Left ventricle myocardium inferior (tissue), 1 donor: ENCODE data around the gene RC3H2. TPM values are rescaled to one million over a fixed set of nuclear protein-coding genes. Genes with fewer than 3 reads are reported as not detected.
"Not testable (repeated sequence)": the region's sequence is repeated elsewhere in the genome, so short reads cannot be mapped to it uniquely, and the experiment has no call there.

Source experiments
- DNase-seq: peaks from one replicate; pipeline ENCODE4 v3.0.0-alpha.2; 2020
- H3K27ac ChIP-seq: fragments of 200-600 bp; replicated peaks from 2 replicates; pipeline ENCODE4 v1.8.0; 2021
- H3K27me3 ChIP-seq: fragments of 200-600 bp; 2 replicates; pipeline ENCODE4 v1.8.0; 2021; ENCODE audit warnings: low read depth
- H3K36me3 ChIP-seq: fragments of 200-600 bp; 2 replicates; pipeline ENCODE4 v1.8.0; 2021
- H3K4me1 ChIP-seq: fragments of 200-600 bp; 2 replicates; pipeline ENCODE4 v1.8.0; 2021
- H3K4me3 ChIP-seq: fragments of 200-600 bp; 2 replicates; pipeline ENCODE4 v1.8.0; 2021; ENCODE audit warnings: mild to moderate bottlenecking, moderate library complexity
- H3K9me3 ChIP-seq: fragments of 200-600 bp; replicated peaks from 2 replicates; pipeline ENCODE4 v1.8.0; 2021
- intact Hi-C: fragments of 100-400 bp; cut with micrococcal nuclease; formaldehyde crosslinking; loops from one replicate; pipeline ENCODE4 v1.11.0; 2022
- total RNA-seq: library from RNA; stranded (reverse); fragmentation: NEBNext Ultra II Directional; extraction: Animal tissue kit (Norgen Biotek cat#: 25700); gene quantifications from one replicate; pipeline ENCODE4 v1.2.1, GENCODE V29; 2021
- TF ChIP-seq, protein P1 (sequence below): fragments of 200-600 bp; IDR thresholded peaks from 2 replicates; pipeline ENCODE4 v1.8.0; 2021; ENCODE audit warnings: antibody characterized with exemption, mild to moderate bottlenecking, borderline replicate concordance
- donor health status: DM: no; HTN: yes; CAD: no; lungs with severe emphysema.

The RC3H2 gene
- total RNA-seq, 1 donor from 2014 or later, result 37.7 TPM

DNA sequence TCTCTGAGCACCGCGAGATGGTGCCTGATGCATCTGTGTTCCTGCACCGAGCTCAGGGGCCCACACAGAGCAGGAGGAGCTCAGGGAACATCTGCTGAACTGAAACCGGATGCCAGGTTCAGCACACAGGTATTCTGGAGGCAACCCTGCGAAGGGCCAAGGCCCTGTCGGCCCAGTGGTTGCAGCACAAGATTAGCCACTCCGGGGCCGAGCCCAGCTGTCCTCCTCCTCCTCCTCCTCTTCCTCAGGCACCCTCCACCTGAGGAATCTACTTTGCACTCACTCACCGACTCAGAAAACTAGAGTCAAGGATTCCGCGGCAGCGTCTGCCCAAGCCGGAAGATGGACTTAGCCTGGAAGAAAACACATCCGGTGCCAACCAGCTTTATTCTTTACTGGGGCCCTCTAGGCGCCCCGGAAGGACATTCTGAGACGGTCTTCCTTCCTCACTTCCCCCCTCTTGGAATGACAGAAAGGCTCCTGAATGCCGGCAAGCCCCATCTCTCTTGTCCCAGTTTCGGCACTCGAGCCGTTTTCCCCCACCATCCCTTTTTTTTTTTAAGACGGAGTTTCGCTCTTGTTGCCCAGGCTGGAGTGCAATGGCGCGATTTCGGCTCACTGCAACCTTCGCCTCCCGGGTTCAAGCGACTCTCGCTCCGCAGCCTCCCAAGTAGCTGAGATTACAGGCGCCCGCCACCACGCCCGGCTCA lies 8.0 kb upstream of the RC3H2 start, which contains the start of gene ZBTB6:
TSS of gene ZBTB6 (minus strand) at position 360 of the 710 bp plus-strand sequence. CDS start 1,251 bp downstream, outside the sequence.
- DNase-seq, result peak; percentile 64
- Histone ChIP-seq H3K27ac (peak within 1 kb of the TSS; percentile 88), H3K27me3 (no peaks in the 10 kb centered on the region), H3K4me1 (peaks cover 28% of the 10 kb centered on the region), H3K36me3 (peaks cover 23% of the 10 kb centered on the region), H3K9me3 (no peaks in the 10 kb centered on the region), H3K4me3 (peak within 1 kb of the TSS; percentile 89)
- intact Hi-C loops, result no loop called here
- TF ChIP-seq, protein P1, sequence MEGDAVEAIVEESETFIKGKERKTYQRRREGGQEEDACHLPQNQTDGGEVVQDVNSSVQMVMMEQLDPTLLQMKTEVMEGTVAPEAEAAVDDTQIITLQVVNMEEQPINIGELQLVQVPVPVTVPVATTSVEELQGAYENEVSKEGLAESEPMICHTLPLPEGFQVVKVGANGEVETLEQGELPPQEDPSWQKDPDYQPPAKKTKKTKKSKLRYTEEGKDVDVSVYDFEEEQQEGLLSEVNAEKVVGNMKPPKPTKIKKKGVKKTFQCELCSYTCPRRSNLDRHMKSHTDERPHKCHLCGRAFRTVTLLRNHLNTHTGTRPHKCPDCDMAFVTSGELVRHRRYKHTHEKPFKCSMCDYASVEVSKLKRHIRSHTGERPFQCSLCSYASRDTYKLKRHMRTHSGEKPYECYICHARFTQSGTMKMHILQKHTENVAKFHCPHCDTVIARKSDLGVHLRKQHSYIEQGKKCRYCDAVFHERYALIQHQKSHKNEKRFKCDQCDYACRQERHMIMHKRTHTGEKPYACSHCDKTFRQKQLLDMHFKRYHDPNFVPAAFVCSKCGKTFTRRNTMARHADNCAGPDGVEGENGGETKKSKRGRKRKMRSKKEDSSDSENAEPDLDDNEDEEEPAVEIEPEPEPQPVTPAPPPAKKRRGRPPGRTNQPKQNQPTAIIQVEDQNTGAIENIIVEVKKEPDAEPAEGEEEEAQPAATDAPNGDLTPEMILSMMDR, result no peak

DNA sequence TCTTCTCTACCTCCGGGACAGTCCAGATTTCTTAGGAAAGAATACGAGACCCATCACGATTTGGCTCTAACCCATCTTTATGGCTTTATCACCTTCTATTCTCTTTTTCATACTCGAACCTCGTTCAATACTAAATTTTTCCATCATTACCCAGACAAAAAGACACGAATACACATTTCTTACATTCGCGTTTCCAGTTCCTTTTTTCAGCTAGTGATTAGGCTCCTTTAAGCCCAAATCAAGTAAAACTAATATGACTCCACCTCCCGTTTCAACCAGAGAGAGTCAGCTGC lies 7.5 kb upstream of the RC3H2 start:
- H3K9me3 ChIP-seq, result no peaks in the 10 kb centered on the region
- peak overlapping the region; percentile 89 for H3K4me3 ChIP-seq
- H3K4me1 ChIP-seq, result peaks cover 28% of the 10 kb centered on the region
- peak overlapping the region; percentile 88 for H3K27ac ChIP-seq
- no peak for DNase-seq
- intact Hi-C loops, result no loop called here
- H3K27me3 ChIP-seq, result no peaks in the 10 kb centered on the region
- TF ChIP-seq, protein P1, result no peak
- peaks cover 23% of the 10 kb centered on the region for H3K36me3 ChIP-seq

DNA sequence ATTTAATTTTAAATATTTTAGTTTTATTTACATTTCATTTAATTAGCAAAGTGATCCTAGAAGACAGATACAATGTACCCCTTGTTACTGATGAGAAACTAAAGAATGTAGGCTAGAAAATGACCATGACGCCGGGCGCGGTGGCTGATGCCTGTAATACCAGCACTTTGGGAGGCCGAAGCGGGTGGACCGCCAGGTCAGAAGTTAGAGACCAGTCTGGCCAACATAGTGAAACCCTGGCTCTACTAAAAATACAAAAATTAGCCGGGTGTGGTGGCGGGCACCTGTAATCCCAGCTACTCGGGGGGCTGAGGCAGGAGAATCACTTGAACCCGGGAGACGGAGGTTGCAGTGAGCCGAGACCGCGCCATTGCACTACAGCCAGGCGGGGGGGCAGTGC lies 963 bp upstream of the RC3H2 start:
- Histone ChIP-seq H3K4me1 (peaks cover 40% of the 10 kb centered on the region), H3K36me3 (peaks cover 17% of the 10 kb centered on the region)
- H3K27me3 ChIP-seq, DNase-seq, H3K27ac ChIP-seq, H3K4me3 ChIP-seq, intact Hi-C loops, H3K9me3 ChIP-seq: not testable (repeated sequence)

DNA sequence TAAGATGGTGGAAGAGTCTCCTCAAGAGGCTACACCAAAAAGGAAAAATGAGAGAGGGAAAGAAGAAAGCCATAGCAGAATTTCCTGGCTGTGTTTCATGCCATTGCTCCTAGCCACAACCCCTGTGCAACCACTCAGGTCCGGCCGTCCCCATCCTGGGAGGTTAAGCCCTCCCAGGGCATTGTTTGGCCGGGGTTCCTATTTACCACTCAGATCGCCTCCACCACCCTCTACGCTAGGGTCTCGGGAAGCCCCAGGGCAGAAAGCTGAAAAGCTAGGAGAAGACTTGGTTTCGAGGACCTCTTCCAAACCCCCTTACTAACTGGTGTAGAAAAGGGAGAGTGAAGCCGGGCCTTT lies 715 bp downstream of the RC3H2 start:
- peak overlapping the region; percentile 86 for H3K4me3 ChIP-seq
- intact Hi-C loops, result no loop called here
- peak overlapping the region; percentile 95 for H3K27ac ChIP-seq
- no peaks in the 10 kb centered on the region for H3K9me3 ChIP-seq
- TF ChIP-seq, protein P1, result no peak
- no peaks in the 10 kb centered on the region for H3K27me3 ChIP-seq
- no peak for DNase-seq
- peaks cover 3% of the 10 kb centered on the region for H3K36me3 ChIP-seq
- H3K4me1 ChIP-seq, result peaks cover 56% of the 10 kb centered on the region

DNA sequence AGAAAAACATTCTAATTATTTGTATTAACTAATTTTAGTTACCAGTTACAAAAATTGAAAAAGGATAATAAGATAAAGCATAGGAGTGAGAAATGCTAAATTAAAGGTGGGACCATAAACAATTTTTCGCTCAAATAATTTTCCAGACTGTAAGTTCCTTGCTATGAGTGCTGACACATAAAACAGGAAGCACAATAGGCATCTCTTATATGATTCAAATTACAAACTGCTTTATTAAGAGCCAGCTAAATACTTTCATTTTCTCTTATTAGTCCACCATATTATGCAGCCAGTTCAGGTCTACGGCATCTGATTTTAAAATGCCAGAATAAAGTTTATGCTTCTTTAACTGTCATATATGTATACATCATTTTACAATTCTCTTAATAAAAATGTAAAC lies 4.4 kb downstream of the RC3H2 start:
- intact Hi-C loops, result no loop called here
- Histone ChIP-seq H3K27ac (no peak overlapping the region), H3K9me3 (no peaks in the 10 kb centered on the region), H3K4me1 (peaks cover 79% of the 10 kb centered on the region), H3K36me3 (peaks cover 16% of the 10 kb centered on the region), H3K4me3 (no peak overlapping the region), H3K27me3 (no peaks in the 10 kb centered on the region)
- no peak for DNase-seq
- TF ChIP-seq, protein P1, result no peak

DNA sequence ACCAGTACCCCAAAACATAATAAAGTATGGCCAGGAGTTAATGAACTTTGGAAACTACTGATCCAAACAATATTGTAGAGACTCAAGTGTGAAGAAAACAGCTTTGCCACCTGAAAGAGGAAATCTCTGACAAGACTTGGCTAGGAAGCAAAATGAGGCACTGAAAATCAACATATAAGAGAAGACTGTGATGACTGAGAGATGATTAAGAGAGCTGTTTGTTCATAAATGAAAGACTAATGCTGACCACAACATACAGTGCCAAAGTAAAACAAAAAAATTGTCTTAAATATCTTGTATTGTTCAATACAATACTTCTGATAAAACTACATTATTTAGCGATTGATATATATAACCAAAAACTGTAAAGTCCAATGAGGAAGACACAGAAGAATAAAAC lies 7.2 kb downstream of the RC3H2 start:
- Histone ChIP-seq H3K27ac (no peak overlapping the region), H3K4me1 (peaks cover 58% of the 10 kb centered on the region), H3K27me3 (no peaks in the 10 kb centered on the region), H3K4me3 (no peak overlapping the region), H3K9me3 (no peaks in the 10 kb centered on the region), H3K36me3 (peaks cover 43% of the 10 kb centered on the region)
- DNase-seq, result no peak
- TF ChIP-seq, protein P1, result no peak
- intact Hi-C loops, result no loop called here
